ENCODE data around the gene OR5K3.

DNA sequence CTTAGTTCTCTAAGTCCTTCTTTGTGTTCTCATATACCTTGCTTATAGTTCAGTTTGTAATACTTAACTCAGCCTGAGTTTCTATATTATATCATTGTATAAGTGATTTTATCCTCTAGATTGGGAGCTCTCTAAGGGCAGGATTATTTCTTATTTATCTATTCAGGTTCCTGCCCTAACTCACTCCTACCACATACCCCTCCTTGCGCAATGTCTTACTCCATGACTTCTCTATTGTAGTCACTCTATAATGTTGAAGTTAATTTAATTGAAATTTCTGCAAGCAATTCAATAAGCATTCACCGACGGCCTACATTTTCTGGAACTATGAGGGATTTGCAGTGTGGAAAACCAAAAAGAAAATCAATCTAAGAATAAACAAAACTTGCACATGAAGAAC lies 40.4 kb upstream of the OR5K3 start:
- no peak for TF ChIP-seq EZH2 (IDR thresholded peaks at IDR 0.05; ENCODE audit: borderline replicate concordance, low read length)
- TF ChIP-seq, protein P1, sequence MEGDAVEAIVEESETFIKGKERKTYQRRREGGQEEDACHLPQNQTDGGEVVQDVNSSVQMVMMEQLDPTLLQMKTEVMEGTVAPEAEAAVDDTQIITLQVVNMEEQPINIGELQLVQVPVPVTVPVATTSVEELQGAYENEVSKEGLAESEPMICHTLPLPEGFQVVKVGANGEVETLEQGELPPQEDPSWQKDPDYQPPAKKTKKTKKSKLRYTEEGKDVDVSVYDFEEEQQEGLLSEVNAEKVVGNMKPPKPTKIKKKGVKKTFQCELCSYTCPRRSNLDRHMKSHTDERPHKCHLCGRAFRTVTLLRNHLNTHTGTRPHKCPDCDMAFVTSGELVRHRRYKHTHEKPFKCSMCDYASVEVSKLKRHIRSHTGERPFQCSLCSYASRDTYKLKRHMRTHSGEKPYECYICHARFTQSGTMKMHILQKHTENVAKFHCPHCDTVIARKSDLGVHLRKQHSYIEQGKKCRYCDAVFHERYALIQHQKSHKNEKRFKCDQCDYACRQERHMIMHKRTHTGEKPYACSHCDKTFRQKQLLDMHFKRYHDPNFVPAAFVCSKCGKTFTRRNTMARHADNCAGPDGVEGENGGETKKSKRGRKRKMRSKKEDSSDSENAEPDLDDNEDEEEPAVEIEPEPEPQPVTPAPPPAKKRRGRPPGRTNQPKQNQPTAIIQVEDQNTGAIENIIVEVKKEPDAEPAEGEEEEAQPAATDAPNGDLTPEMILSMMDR (conservative IDR thresholded peaks at IDR 0.05 in 1 of 2, IDR thresholded peaks at IDR 0.05 in 1 of 2; ENCODE audit: extremely low read depth in 1 of 2, insufficient read depth in 1 of 2, low read depth in 1 of 2, low read length in 2 of 2), result no peak

Data from mammary epithelial cell (primary cell).